Urinary bladder (tissue), 4 donors: Measurements from ENCODE around the gene MCTP1. TPM values are rescaled to one million over a fixed set of nuclear protein-coding genes. Genes with fewer than 3 reads are reported as not detected.

Experiments used
- DNase-seq: peaks from one replicate; pipeline ENCODE4 v3.0.0-alpha.2; 2015; ENCODE audit errors: extremely low spot score
- H3K27ac ChIP-seq: one replicate; pipeline ENCODE4 v1.5.1; 2013; ENCODE audit warnings: low read depth, mild to moderate bottlenecking, moderate library complexity
- H3K36me3 ChIP-seq: one replicate; pipeline ENCODE4 v1.6.1; 2013; ENCODE audit warnings: mild to moderate bottlenecking, moderate library complexity; ENCODE audit not compliant: insufficient read depth
- H3K4me1 ChIP-seq: one replicate; pipeline ENCODE4 v1.6.1; 2013; ENCODE audit warnings: mild to moderate bottlenecking, moderate library complexity; ENCODE audit not compliant: insufficient read depth
- H3K4me3 ChIP-seq: one replicate; pipeline ENCODE4 v1.5.1; 2013; ENCODE audit warnings: low read depth, low read length
- WGBS: extraction: QIAGEN DNeasy Blood & Tissue Kit; methylation state at CpG from one replicate; pipeline ENCODE4 v1.1.7; 2013; 5-methylcytosine and 5-hydroxymethylcytosine counted together
- polyA plus RNA-seq: library from polyadenylated mRNA; stranded (reverse); fragments of 200-250 nt; gene quantifications from one replicate; pipeline ENCODE4 v1.2.3, GENCODE V29; 2013
- total RNA-seq: library from RNA; depleted of rRNA; stranded (reverse); fragments of >200 nt; gene quantifications from one replicate; pipeline ENCODE4 v1.2.3, GENCODE V29; 2014
- donor health status: healthy with polysubstance abuse.
- donor health status: healthy.

MCTP1 gene
- total and polyA plus RNA-seq, 2 donors, result 10.5 to 45.7 TPM

GRCh38 chr5:94932259-94932658 lies 352.6 kb downstream of the MCTP1 start:
- Histone ChIP-seq H3K36me3 (no peaks in the 10 kb centered on the region), H3K4me1 (no peaks in the 10 kb centered on the region), H3K4me3 (no peak overlapping the region), H3K27ac (no peak overlapping the region)
- 30% methylated on average over 2 of the region's 2 CpGs for WGBS
- DNase-seq, result no peak

DNA sequence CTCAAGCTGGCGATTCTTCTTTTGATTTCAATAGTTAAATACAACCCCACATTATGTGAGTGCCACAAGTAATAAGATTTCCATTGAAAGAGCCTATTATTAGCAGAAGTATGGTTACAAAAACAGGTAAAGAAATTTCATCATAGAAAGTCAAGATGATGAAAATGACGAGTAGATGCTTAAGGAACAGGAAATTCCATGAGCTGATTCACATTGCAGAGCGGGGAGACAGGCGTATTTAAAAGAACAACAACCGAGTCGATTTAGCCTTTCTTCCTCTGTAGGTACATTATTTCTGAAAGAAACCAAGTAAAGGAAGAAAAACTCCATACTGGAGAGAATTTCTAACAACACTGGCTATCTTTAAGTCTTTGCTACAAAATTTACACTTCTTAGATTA lies 356.0 kb downstream of the MCTP1 start:
- Histone ChIP-seq H3K27ac (no peak overlapping the region), H3K36me3 (no peaks in the 10 kb centered on the region), H3K4me1 (no peaks in the 10 kb centered on the region), H3K4me3 (no peak overlapping the region)
- no peak for DNase-seq
- 71% methylated on average over 6 of the region's 6 CpGs for WGBS

DNA sequence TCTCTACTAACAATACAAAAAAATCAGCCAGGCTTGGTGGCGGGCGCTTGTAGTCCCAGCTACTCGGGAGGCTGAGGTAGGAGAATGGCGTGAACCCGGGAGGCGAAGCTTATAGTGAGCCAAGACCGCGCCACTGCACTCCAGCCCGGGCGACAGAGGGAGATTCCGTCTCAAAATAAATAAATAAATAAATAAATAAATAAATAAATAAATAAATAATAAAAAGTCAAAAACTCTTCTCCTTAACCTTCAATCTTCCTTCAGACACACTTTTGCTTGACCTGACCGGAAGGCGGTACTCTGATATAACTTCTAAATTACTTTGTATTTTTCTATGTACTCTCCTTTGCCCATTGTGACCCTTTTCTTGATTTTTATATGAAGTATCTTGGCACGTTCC lies 364.3 kb downstream of the MCTP1 start:
- WGBS, result 93% methylated on average over 14 of the region's 14 CpGs
- Histone ChIP-seq H3K27ac (no peak overlapping the region), H3K4me3 (no peak overlapping the region), H3K4me1 (no peaks in the 10 kb centered on the region), H3K36me3 (no peaks in the 10 kb centered on the region)
- DNase-seq, result no peak

DNA sequence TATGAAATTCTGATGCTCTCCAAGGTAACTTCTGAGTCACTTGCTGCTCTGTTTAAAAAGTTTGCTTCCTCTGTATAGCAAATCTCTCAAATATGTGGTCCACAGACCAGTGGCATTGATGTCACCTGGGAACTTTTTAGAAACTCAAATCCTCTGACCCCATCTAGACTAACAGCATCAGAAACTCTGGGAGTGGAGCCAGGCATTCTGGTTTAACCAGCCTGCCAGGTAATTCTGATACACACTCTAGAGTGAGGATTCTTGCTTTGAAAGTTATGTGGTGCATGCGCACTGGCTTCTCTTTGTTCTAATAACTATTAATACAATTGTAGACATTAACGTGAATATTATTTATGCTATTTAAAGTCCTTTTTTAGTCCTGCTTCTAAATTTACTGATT lies 368.3 kb downstream of the MCTP1 start:
- Histone ChIP-seq H3K4me3 (no peak overlapping the region), H3K36me3 (no peaks in the 10 kb centered on the region), H3K27ac (no peak overlapping the region), H3K4me1 (no peaks in the 10 kb centered on the region)
- WGBS, result 83% methylated on average over 2 of the region's 2 CpGs
- no peak for DNase-seq

- Histone ChIP-seq H3K36me3 (no peaks in the 10 kb centered on the region), H3K27ac (no peak overlapping the region), H3K4me1 (no peaks in the 10 kb centered on the region), H3K4me3 (no peak overlapping the region)
- 71% methylated on average over 3 of the region's 3 CpGs for WGBS
- DNase-seq, result no peak
Measured at GRCh38 chr5:94911276-94911675, 373.6 kb downstream of the MCTP1 start.

DNA sequence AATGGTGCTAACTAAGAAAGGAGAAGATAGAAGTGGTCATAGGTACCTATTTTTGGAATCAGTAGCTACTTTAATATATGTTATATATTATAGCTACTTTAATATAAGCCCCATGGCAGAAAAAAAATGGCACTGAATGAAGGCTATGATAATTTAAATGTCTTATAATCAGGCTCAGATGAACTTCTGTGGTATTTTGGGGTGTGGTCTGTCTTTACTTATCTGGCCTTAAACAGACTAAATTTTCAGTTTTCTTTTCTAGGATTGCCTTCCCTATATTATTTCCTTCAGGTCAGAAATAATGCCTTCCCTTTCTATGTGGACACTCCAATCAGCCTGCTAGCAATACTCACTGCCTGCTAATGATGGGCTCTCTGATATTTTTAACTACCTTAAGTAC lies 374.2 kb downstream of the MCTP1 start:
- DNase-seq, result no peak
- H3K4me1 ChIP-seq, result no peaks in the 10 kb centered on the region
- H3K27ac ChIP-seq, result no peak overlapping the region
- H3K36me3 ChIP-seq, result no peaks in the 10 kb centered on the region
- no peak overlapping the region for H3K4me3 ChIP-seq

GRCh38 chr5:94908889-94909480 lies 375.9 kb downstream of the MCTP1 start:
- Histone ChIP-seq H3K36me3 (no peaks in the 10 kb centered on the region), H3K4me3 (no peak overlapping the region), H3K4me1 (no peaks in the 10 kb centered on the region), H3K27ac (no peak overlapping the region)
- no peak for DNase-seq
- 19% methylated on average over 2 of the region's 2 CpGs for WGBS

DNA sequence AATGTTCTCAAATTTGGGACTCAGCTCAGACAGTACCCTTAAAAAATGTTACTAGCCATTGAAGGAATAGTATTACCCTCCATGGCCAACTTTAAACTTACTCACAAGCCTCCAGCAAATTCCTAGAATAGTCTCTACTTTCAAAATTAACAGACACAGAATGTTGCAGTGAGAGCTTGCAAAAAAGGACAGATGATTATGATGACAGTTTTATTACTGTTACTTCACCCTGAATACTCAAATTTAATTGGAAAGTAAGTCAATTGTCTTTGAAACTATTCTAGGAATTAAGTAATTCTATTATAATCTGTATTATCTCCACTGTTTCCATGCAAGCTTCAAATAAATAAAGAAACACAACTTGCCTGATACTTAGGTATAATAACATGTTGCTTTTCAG lies 378.1 kb downstream of the MCTP1 start:
- no peak for DNase-seq
- H3K4me1 ChIP-seq, result no peaks in the 10 kb centered on the region
- no peak overlapping the region for H3K4me3 ChIP-seq
- no peak overlapping the region for H3K27ac ChIP-seq
- no peaks in the 10 kb centered on the region for H3K36me3 ChIP-seq

DNA sequence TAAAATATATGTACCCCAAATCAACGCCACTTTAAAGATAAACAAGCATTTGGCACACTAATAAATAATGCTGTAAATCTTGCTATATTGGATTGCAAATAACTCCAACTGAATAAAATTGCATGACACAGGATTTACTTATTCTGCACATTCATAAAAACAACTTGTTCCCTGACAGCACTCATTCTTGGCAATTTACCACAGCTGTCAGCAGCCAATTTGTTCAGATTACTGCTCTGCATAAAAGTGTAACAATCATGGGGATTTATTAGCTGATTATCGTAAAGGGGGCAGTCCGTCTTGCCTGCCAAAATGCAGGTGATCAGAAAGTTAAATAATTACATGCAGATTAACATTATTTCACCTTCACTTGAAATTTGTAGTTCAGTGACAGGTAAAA lies 381.2 kb downstream of the MCTP1 start:
- no peak for DNase-seq
- H3K4me1 ChIP-seq, result no peaks in the 10 kb centered on the region
- no peak overlapping the region for H3K27ac ChIP-seq
- no peak overlapping the region for H3K4me3 ChIP-seq
- 46% methylated on average over 3 of the region's 3 CpGs for WGBS
- H3K36me3 ChIP-seq, result no peaks in the 10 kb centered on the region

GRCh38 chr5:94901191-94901979 lies 383.5 kb downstream of the MCTP1 start:
- H3K4me3 ChIP-seq, result no peak overlapping the region
- WGBS, result 60% methylated on average over 5 of the region's 5 CpGs
- H3K27ac ChIP-seq, result no peak overlapping the region
- no peak for DNase-seq
- no peaks in the 10 kb centered on the region for H3K4me1 ChIP-seq
- no peaks in the 10 kb centered on the region for H3K36me3 ChIP-seq

GRCh38 chr5:94900006-94900505 lies 384.8 kb downstream of the MCTP1 start:
- WGBS, result 88% methylated on average over 3 of the region's 3 CpGs
- Histone ChIP-seq H3K4me1 (no peaks in the 10 kb centered on the region), H3K27ac (no peak overlapping the region), H3K36me3 (no peaks in the 10 kb centered on the region), H3K4me3 (no peak overlapping the region)
- DNase-seq, result no peak

- Histone ChIP-seq H3K4me3 (no peak overlapping the region), H3K27ac (no peak overlapping the region), H3K36me3 (no peaks in the 10 kb centered on the region), H3K4me1 (no peaks in the 10 kb centered on the region)
- 38% methylated on average over 5 of the region's 5 CpGs for WGBS
- no peak for DNase-seq
Measured at GRCh38 chr5:94893412-94894135, 391.3 kb downstream of the MCTP1 start.

DNA sequence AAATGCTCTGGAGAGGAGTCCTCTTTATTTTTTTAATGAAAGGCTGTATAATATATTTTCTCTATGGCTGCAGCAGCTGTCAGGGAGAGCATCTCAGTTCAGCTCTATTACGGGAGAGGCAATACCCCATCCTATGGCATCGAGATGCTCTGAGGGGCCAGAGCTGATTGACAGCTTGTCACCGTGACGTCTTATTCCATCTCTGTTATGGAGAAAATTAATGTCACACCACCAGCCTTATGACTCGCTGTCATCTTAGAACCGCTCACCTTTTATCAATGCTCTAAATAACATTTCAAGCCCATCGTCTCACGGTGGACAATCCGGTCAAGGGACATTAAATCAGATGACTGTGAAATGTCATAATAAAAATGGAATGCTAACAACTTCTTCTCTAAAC lies 392.9 kb downstream of the MCTP1 start:
- WGBS, result 79% methylated on average over 9 of the region's 9 CpGs
- H3K27ac ChIP-seq, result no peak overlapping the region
- no peak overlapping the region for H3K4me3 ChIP-seq
- no peaks in the 10 kb centered on the region for H3K36me3 ChIP-seq
- no peak for DNase-seq
- H3K4me1 ChIP-seq, result no peaks in the 10 kb centered on the region

- Histone ChIP-seq H3K27ac (no peak overlapping the region), H3K4me3 (no peak overlapping the region), H3K36me3 (no peaks in the 10 kb centered on the region), H3K4me1 (no peaks in the 10 kb centered on the region)
- DNase-seq, result no peak
- WGBS, result 86% methylated on average over 5 of the region's 5 CpGs
Measured at GRCh38 chr5:94891565-94891964, 393.3 kb downstream of the MCTP1 start.
